Measurements from ENCODE around the gene PLAC8. TPM values are rescaled to one million over a fixed set of nuclear protein-coding genes. Genes with fewer than 3 reads are reported as not detected.
"Not testable (repeated sequence)": the region's sequence is repeated elsewhere in the genome, so short reads cannot be mapped to it uniquely, and the experiment has no call there.

The PLAC8 gene
- total RNA-seq, 6 donors from 2014 or later = 28.3 to 184 (median 81.2) TPM

- no peak for ATAC-seq (ENCODE audit: low FRiP score in 2 of 2)
- TF ChIP-seq, protein P1, sequence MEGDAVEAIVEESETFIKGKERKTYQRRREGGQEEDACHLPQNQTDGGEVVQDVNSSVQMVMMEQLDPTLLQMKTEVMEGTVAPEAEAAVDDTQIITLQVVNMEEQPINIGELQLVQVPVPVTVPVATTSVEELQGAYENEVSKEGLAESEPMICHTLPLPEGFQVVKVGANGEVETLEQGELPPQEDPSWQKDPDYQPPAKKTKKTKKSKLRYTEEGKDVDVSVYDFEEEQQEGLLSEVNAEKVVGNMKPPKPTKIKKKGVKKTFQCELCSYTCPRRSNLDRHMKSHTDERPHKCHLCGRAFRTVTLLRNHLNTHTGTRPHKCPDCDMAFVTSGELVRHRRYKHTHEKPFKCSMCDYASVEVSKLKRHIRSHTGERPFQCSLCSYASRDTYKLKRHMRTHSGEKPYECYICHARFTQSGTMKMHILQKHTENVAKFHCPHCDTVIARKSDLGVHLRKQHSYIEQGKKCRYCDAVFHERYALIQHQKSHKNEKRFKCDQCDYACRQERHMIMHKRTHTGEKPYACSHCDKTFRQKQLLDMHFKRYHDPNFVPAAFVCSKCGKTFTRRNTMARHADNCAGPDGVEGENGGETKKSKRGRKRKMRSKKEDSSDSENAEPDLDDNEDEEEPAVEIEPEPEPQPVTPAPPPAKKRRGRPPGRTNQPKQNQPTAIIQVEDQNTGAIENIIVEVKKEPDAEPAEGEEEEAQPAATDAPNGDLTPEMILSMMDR (IDR thresholded peaks at IDR 0.05) = no peak
- TF ChIP-seq EP300 (IDR thresholded peaks at IDR 0.05) (no peak), POLR2AphosphoS5 (IDR thresholded peaks at IDR 0.05) (no peak), POLR2A (IDR thresholded peaks at IDR 0.05) (no peak)
- peaks cover 0 to 11% (median 0%) of the 10 kb centered on the region in 4 donors for H3K36me3 ChIP-seq
- 73 to 75% methylated on average over 2 of the region's 2 CpGs for WGBS, 2 donors
- no peak overlapping the region for H3K4me3 ChIP-seq
- H3K27me3 ChIP-seq = no peaks in the 10 kb centered on the region
- no peaks in the 10 kb centered on the region for H3K4me1 ChIP-seq
- H3K9me3 ChIP-seq = no peaks in the 10 kb centered on the region
- H3K27ac ChIP-seq = no peak overlapping the region
- no peak for DNase-seq
Observed at GRCh38 chr4:83096397-83096796, 18.1 kb downstream of the PLAC8 start.

DNA sequence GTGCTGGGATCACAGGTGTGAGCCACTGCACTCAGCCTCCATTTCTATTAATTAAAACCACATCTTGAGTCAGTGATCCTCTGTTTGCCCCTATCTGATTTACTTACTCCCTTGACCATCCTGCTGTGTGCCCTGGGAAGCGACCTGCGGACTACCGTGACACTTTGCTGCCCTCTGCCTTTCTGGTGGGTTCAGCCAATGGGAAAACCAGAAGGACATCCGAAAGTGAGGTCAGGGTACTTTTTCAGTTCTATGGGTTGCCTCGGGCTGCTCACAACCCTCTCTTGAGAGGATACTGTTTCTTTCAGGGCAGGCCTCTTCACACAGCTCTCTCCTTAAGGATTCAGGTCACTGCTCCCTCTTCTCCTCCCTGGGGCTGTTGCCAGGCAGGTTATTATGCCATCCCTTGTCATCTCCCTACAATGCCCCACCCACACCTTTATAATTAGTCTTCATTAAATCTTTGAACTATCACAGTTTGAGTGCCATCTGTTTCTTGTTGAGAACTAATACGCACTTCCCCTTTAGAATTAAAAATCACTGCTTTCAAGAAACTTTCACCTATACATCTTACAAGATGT lies 21.4 kb downstream of the PLAC8 start:
- DNase-seq (no peak), ATAC-seq (ENCODE audit: low FRiP score in 2 of 2) (no peak)
- Histone ChIP-seq H3K4me3 (no peak overlapping the region), H3K36me3 (peaks cover 0 to 23% (median 0%) of the 10 kb centered on the region in 4 donors), H3K27ac (no peak overlapping the region), H3K4me1 (no peaks in the 10 kb centered on the region), H3K9me3 (no peaks in the 10 kb centered on the region), H3K27me3 (no peaks in the 10 kb centered on the region)
- TF ChIP-seq POLR2AphosphoS5 (IDR thresholded peaks at IDR 0.05) = no peak
- no peak for TF ChIP-seq POLR2A (IDR thresholded peaks at IDR 0.05)
- TF ChIP-seq EP300 (IDR thresholded peaks at IDR 0.05) = no peak
- TF ChIP-seq, protein P1 (IDR thresholded peaks at IDR 0.05) = no peak
- 72 to 73% methylated on average over 6 of the region's 6 CpGs for WGBS, 2 donors

DNA sequence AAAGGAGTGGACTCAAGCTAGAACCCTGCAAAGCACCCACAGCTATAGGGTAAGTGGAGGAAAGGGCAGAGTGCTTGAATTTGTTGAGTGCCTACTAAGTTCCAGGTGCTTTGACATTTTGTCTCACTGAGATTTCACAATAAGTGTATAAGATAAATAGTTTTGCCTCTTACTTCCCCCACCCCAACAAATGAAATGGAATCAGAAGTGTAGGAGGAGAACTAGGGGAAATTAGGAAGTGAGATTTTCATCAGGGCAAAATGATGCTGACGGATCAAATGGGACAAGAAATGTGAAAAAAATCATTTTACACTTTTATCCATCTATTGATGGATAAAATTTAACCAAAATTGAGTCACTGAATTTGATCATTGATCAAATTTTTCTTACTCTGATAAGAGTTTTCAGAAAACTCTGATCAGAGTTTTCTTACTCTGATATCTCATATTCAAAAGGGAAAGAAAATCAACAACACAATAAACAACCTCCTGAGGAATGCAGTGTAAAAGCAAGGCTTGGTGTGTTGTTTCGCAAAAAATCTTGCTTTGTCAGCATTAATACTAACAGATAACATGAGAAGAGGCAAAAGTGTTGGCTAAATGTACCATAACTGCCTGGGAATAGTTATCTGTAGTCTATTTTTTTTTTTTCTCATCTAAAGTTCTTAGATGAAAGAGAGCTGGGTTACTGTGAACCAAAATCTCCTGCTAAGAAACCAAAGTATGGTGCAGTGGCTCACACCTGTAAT lies 24.9 kb downstream of the PLAC8 start:
- WGBS, 2 donors = 72 to 76% methylated on average over 2 of the region's 2 CpGs
- H3K4me1 ChIP-seq = no peaks in the 10 kb centered on the region
- ATAC-seq (ENCODE audit: low FRiP score in 2 of 2) (no peak), DNase-seq (no peak)
- no peak overlapping the region for H3K4me3 ChIP-seq
- H3K27ac ChIP-seq = no peak overlapping the region
- H3K36me3 ChIP-seq = peaks cover 0 to 17% (median 0%) of the 10 kb centered on the region in 4 donors
- H3K9me3 ChIP-seq = no peaks in the 10 kb centered on the region
- TF ChIP-seq POLR2A (IDR thresholded peaks at IDR 0.05) (no peak), EP300 (IDR thresholded peaks at IDR 0.05) (no peak), POLR2AphosphoS5 (IDR thresholded peaks at IDR 0.05) (no peak)
- TF ChIP-seq, protein P1 (IDR thresholded peaks at IDR 0.05) = no peak
- H3K27me3 ChIP-seq = no peaks in the 10 kb centered on the region

DNA sequence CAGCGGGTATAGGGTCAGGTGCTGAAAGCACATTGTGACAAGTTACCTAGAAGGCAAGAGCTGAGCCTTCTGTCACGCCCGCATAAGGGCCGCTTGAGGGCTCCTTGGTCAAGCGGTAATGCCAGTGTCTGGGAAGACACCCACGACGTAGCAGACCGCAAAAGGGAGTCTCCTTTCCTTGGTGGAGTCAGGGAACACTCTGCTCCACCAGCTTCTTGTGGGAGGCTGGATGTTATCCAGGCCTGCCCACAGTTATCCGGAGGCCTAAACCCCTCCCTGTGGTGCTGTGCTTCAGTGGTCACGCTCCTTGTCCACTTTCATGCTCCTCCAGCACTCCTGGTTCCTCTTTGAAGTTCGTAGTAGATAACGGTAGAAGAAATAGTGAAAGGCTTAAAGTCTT lies 29.6 kb downstream of the PLAC8 start:
- not testable (repeated sequence) for H3K27ac ChIP-seq; H3K9me3 ChIP-seq; H3K27me3 ChIP-seq; ATAC-seq (ENCODE audit: low FRiP score in 2 of 2); H3K4me3 ChIP-seq
- DNase-seq = peak in 1 of 2 donors; percentile 25
- Histone ChIP-seq H3K36me3 (peaks cover 0 to 11% (median 0%) of the 10 kb centered on the region in 4 donors), H3K4me1 (peaks cover 0 to 13% (median 3%) of the 10 kb centered on the region in 4 donors)
- 86 to 87% methylated on average over 12 of the region's 12 CpGs for WGBS, 2 donors

DNA sequence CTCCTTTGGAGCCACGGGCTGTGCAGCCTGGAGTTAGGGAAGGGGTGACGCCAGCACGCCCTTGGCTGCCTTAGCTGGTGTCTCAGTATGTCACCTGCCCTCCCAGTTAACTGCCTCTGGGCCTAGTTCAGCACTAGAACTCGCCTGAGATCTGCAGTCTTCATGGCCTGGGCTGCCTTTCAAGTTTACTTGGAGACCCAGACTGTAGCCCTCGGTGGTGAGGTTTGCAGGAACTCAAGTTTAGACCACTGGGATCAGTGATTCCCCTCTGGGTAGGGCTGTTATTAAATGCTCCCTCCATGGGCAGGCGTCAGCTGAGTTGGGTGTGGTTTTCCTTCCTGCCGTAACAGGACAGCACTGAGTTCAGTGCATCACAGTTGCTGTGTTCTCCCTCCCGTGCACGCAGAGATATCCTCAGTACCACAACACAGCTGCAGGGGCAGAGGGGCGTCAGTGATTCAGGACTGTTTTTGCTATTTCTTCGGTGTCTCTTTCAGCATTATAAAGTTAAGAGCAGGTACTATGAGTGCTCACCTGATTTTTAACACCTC lies 30.5 kb downstream of the PLAC8 start:
- ATAC-seq (ENCODE audit: low FRiP score in 2 of 2) = peak; percentile 80 to 81
- DNase-seq = peak in 1 of 2 donors; percentile 40
- 54 to 55% methylated on average over 4 to 9 of the region's 11 CpGs for WGBS, 2 donors

More for the DNA sequence above, 30.5 kb downstream of the PLAC8 start:
- Histone ChIP-seq H3K4me3 (no peak overlapping the region), H3K9me3 (no peaks in the 10 kb centered on the region), H3K27me3 (no peaks in the 10 kb centered on the region), H3K36me3 (peaks cover 0 to 4% (median 0%) of the 10 kb centered on the region in 4 donors), H3K27ac (peak overlapping the region in 1 of 4 donors; percentile 71), H3K4me1 (peaks cover 0 to 13% (median 3%) of the 10 kb centered on the region in 4 donors)
- no peak for TF ChIP-seq POLR2A (IDR thresholded peaks at IDR 0.05)
- TF ChIP-seq, protein P1 (IDR thresholded peaks at IDR 0.05) = peak in 2 of 6 experiments; percentile 29 to 36

Measured in upper lobe of left lung (tissue), 6 donors.